ENCODE measurements around the gene SLX4IP. TPM values are rescaled to one million over a fixed set of nuclear protein-coding genes. Genes with fewer than 3 reads are reported as not detected.

SLX4IP gene
- polyA plus RNA-seq, 2 donors, result 1.2 to 4.4 TPM

GRCh38 chr20:10662151-10662550 is 227.0 kb downstream of the SLX4IP start:
- Histone ChIP-seq H3K27me3 (ENCODE audit: control insufficient read depth in 1 of 2, insufficient read depth in 2 of 2, low read length in 2 of 2) (no peaks in the 10 kb centered on the region), H3K4me3 (ENCODE audit: low read depth in 1 of 2, low read length in 2 of 2) (no peak overlapping the region), H3K9me3 (ENCODE audit: control insufficient read depth in 2 of 2, insufficient read depth in 1 of 2, low read depth in 1 of 2, low read length in 1 of 2) (no peaks in the 10 kb centered on the region), H3K4me1 (ENCODE audit: control insufficient read depth in 2 of 2, insufficient read depth in 2 of 2, low read length in 1 of 2) (peaks cover 5 to 35% of the 10 kb centered on the region in 2 donors), H3K27ac (ENCODE audit: low read depth in 2 of 2, low read length in 1 of 2) (peak overlapping the region; percentile 50 to 77), H3K36me3 (ENCODE audit: control insufficient read depth in 2 of 2, insufficient read depth in 2 of 2, low read length in 1 of 2) (peaks cover 17 to 43% of the 10 kb centered on the region in 2 donors)
- 75% methylated on average over 5 of the region's 5 CpGs for WGBS, 2 donors

- Histone ChIP-seq H3K36me3 (ENCODE audit: control insufficient read depth in 2 of 2, insufficient read depth in 2 of 2, low read length in 1 of 2) (peaks cover 17 to 46% of the 10 kb centered on the region in 2 donors), H3K27me3 (ENCODE audit: control insufficient read depth in 1 of 2, insufficient read depth in 2 of 2, low read length in 2 of 2) (no peaks in the 10 kb centered on the region), H3K4me1 (ENCODE audit: control insufficient read depth in 2 of 2, insufficient read depth in 2 of 2, low read length in 1 of 2) (peaks cover 5 to 34% of the 10 kb centered on the region in 2 donors), H3K27ac (ENCODE audit: low read depth in 2 of 2, low read length in 1 of 2) (peak overlapping the region; percentile 58 to 67), H3K9me3 (ENCODE audit: control insufficient read depth in 2 of 2, insufficient read depth in 1 of 2, low read depth in 1 of 2, low read length in 1 of 2) (no peaks in the 10 kb centered on the region), H3K4me3 (ENCODE audit: low read depth in 1 of 2, low read length in 2 of 2) (no peak overlapping the region)
- 67 to 68% methylated on average over 10 of the region's 10 CpGs for WGBS, 2 donors
Observed at GRCh38 chr20:10662661-10663458, 227.8 kb downstream of the SLX4IP start.

- WGBS, 2 donors, result 56 to 59% methylated on average over 8 of the region's 8 CpGs
- Histone ChIP-seq H3K27me3 (ENCODE audit: control insufficient read depth in 1 of 2, insufficient read depth in 2 of 2, low read length in 2 of 2) (no peaks in the 10 kb centered on the region), H3K9me3 (ENCODE audit: control insufficient read depth in 2 of 2, insufficient read depth in 1 of 2, low read depth in 1 of 2, low read length in 1 of 2) (no peaks in the 10 kb centered on the region), H3K4me3 (ENCODE audit: low read depth in 1 of 2, low read length in 2 of 2) (no peak overlapping the region), H3K27ac (ENCODE audit: low read depth in 2 of 2, low read length in 1 of 2) (peak overlapping the region; percentile 26 to 82), H3K36me3 (ENCODE audit: control insufficient read depth in 2 of 2, insufficient read depth in 2 of 2, low read length in 1 of 2) (peaks cover 17 to 40% of the 10 kb centered on the region in 2 donors), H3K4me1 (ENCODE audit: control insufficient read depth in 2 of 2, insufficient read depth in 2 of 2, low read length in 1 of 2) (peaks cover 5 to 28% of the 10 kb centered on the region in 2 donors)
Observed at GRCh38 chr20:10663756-10664155, 228.7 kb downstream of the SLX4IP start.

- H3K27ac ChIP-seq (ENCODE audit: low read depth in 2 of 2, low read length in 1 of 2), result peak overlapping the region; percentile 80 to 85
Observed at GRCh38 chr20:10665027-10665561, 230.0 kb downstream of the SLX4IP start.

GRCh38 chr20:10665791-10666190 is 230.7 kb downstream of the SLX4IP start:
- H3K27me3 ChIP-seq (ENCODE audit: control insufficient read depth in 1 of 2, insufficient read depth in 2 of 2, low read length in 2 of 2), result no peaks in the 10 kb centered on the region
- H3K9me3 ChIP-seq (ENCODE audit: control insufficient read depth in 2 of 2, insufficient read depth in 1 of 2, low read depth in 1 of 2, low read length in 1 of 2), result no peaks in the 10 kb centered on the region
- WGBS, 2 donors, result 27 to 29% methylated on average over 6 of the region's 6 CpGs
- H3K27ac ChIP-seq (ENCODE audit: low read depth in 2 of 2, low read length in 1 of 2), result peak overlapping the region; percentile 85
- no peak overlapping the region for H3K4me3 ChIP-seq (ENCODE audit: low read depth in 1 of 2, low read length in 2 of 2)
- H3K4me1 ChIP-seq (ENCODE audit: control insufficient read depth in 2 of 2, insufficient read depth in 2 of 2, low read length in 1 of 2), result peaks cover 5 to 20% of the 10 kb centered on the region in 2 donors
- peaks cover 9 to 29% of the 10 kb centered on the region in 2 donors for H3K36me3 ChIP-seq (ENCODE audit: control insufficient read depth in 2 of 2, insufficient read depth in 2 of 2, low read length in 1 of 2)

More at GRCh38 chr20:10665027-10665561, 230.0 kb downstream of the SLX4IP start:
- Histone ChIP-seq H3K9me3 (ENCODE audit: control insufficient read depth in 2 of 2, insufficient read depth in 1 of 2, low read depth in 1 of 2, low read length in 1 of 2) (no peaks in the 10 kb centered on the region), H3K27me3 (ENCODE audit: control insufficient read depth in 1 of 2, insufficient read depth in 2 of 2, low read length in 2 of 2) (no peaks in the 10 kb centered on the region), H3K36me3 (ENCODE audit: control insufficient read depth in 2 of 2, insufficient read depth in 2 of 2, low read length in 1 of 2) (peaks cover 14 to 34% of the 10 kb centered on the region in 2 donors), H3K4me1 (ENCODE audit: control insufficient read depth in 2 of 2, insufficient read depth in 2 of 2, low read length in 1 of 2) (peaks cover 5 to 25% of the 10 kb centered on the region in 2 donors), H3K4me3 (ENCODE audit: low read depth in 1 of 2, low read length in 2 of 2) (no peak overlapping the region)
- 33% methylated on average over 7 of the region's 7 CpGs for WGBS, 2 donors

- Histone ChIP-seq H3K27ac (ENCODE audit: low read depth in 2 of 2, low read length in 1 of 2) (peak overlapping the region; percentile 85), H3K27me3 (ENCODE audit: control insufficient read depth in 1 of 2, insufficient read depth in 2 of 2, low read length in 2 of 2) (no peaks in the 10 kb centered on the region), H3K9me3 (ENCODE audit: control insufficient read depth in 2 of 2, insufficient read depth in 1 of 2, low read depth in 1 of 2, low read length in 1 of 2) (no peaks in the 10 kb centered on the region), H3K36me3 (ENCODE audit: control insufficient read depth in 2 of 2, insufficient read depth in 2 of 2, low read length in 1 of 2) (peaks cover 3 to 25% of the 10 kb centered on the region in 2 donors), H3K4me1 (ENCODE audit: control insufficient read depth in 2 of 2, insufficient read depth in 2 of 2, low read length in 1 of 2) (peaks cover 5 to 17% of the 10 kb centered on the region in 2 donors), H3K4me3 (ENCODE audit: low read depth in 1 of 2, low read length in 2 of 2) (peak overlapping the region in 1 of 2 donors; percentile 2)
- 44 to 57% methylated on average over 7 of the region's 7 CpGs for WGBS, 2 donors
Observed at GRCh38 chr20:10666221-10667076, 231.3 kb downstream of the SLX4IP start.

- Histone ChIP-seq H3K9me3 (ENCODE audit: control insufficient read depth in 2 of 2, insufficient read depth in 1 of 2, low read depth in 1 of 2, low read length in 1 of 2) (no peaks in the 10 kb centered on the region), H3K4me3 (ENCODE audit: low read depth in 1 of 2, low read length in 2 of 2) (peak overlapping the region; percentile 2 to 9), H3K27me3 (ENCODE audit: control insufficient read depth in 1 of 2, insufficient read depth in 2 of 2, low read length in 2 of 2) (no peaks in the 10 kb centered on the region), H3K4me1 (ENCODE audit: control insufficient read depth in 2 of 2, insufficient read depth in 2 of 2, low read length in 1 of 2) (peaks cover 5 to 16% of the 10 kb centered on the region in 2 donors), H3K36me3 (ENCODE audit: control insufficient read depth in 2 of 2, insufficient read depth in 2 of 2, low read length in 1 of 2) (peaks cover 0 to 19% of the 10 kb centered on the region in 2 donors), H3K27ac (ENCODE audit: low read depth in 2 of 2, low read length in 1 of 2) (peak overlapping the region; percentile 85)
- 34 to 48% methylated on average over 20 to 21 of the region's 21 CpGs for WGBS, 2 donors
Observed at GRCh38 chr20:10667077-10667401, 231.9 kb downstream of the SLX4IP start.

- Histone ChIP-seq H3K4me1 (ENCODE audit: control insufficient read depth in 2 of 2, insufficient read depth in 2 of 2, low read length in 1 of 2) (peaks cover 0 to 12% of the 10 kb centered on the region in 2 donors), H3K27me3 (ENCODE audit: control insufficient read depth in 1 of 2, insufficient read depth in 2 of 2, low read length in 2 of 2) (no peaks in the 10 kb centered on the region), H3K4me3 (ENCODE audit: low read depth in 1 of 2, low read length in 2 of 2) (peak overlapping the region in 1 of 2 donors; percentile 8), H3K9me3 (ENCODE audit: control insufficient read depth in 2 of 2, insufficient read depth in 1 of 2, low read depth in 1 of 2, low read length in 1 of 2) (no peaks in the 10 kb centered on the region), H3K27ac (ENCODE audit: low read depth in 2 of 2, low read length in 1 of 2) (peak overlapping the region; percentile 85), H3K36me3 (ENCODE audit: control insufficient read depth in 2 of 2, insufficient read depth in 2 of 2, low read length in 1 of 2) (peaks cover 0 to 15% of the 10 kb centered on the region in 2 donors)
- WGBS, 2 donors, result 51 to 62% methylated on average over 6 of the region's 6 CpGs
Observed at GRCh38 chr20:10667560-10668167, 232.6 kb downstream of the SLX4IP start.
